Spleen (tissue), 7 donors: Measurements from ENCODE around the gene HIGD1A.
A peak's percentile ranks its signal among the peaks of the same experiment; 100 is the strongest.

Experiments
- POLR2A ChIP-seq, 3 donors: fragments of 450-650 bp; IDR thresholded peaks; one replicate each; pipeline ENCODE4 v1.5.1; 2017; ENCODE audit warnings: antibody characterized with exemption in 3 of 3, mild to moderate bottlenecking in 1 of 3
- POLR2AphosphoS5 ChIP-seq, 3 donors: sonication (generic); formaldehyde crosslinking; IDR thresholded peaks; one replicate each; pipeline ENCODE4 v1.5.1; 2017; ENCODE audit warnings: antibody characterized with exemption in 3 of 3
- TF ChIP-seq, protein P1 (sequence below), 11 experiments: fragments of 200-600 bp in 7 of 11; fragments of 450-650 bp in 4 of 11; sonication (generic) in 4 of 11; IDR thresholded peaks in 8 of 11; conservative IDR thresholded peaks in 3 of 11; 1 replicate in 7 of 11; 2 replicates in 4 of 11; pipeline versions ENCODE4 v1.4.0 to v1.8.0; 2016 to 2021; ENCODE audit warnings: antibody characterized with exemption in 11 of 11, inconsistent platforms in 4 of 11, mild to moderate bottlenecking in 1 of 11
- donor health status: DM: no; HTN: no; CAD: no; lungs with moderate emphysema.
- donor health status: DM: no; HTN: no; CAD: no.
- donor health status: DM: no; HTN: no; CAD: no.

DNA sequence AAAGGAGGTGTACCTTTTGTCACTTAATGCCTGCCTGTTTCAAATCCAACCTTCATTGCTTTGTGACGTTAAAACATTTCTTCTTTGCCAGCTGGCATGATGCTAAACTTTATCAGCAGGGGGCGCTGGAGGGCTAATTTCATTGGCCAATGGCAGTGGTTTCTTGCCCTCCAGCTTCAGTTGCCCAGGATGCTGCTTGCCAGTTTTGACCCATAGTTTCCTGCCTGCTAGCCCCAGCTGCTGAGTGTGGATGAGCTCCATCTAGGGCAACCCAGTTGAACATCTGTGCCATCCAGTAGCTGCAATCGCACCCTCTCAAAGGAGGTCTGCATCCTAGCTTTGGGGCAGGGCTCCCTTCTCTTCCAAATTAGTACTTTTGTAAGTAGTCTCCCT lies 27.0 kb upstream of the HIGD1A start:
- TF ChIP-seq, protein P1, sequence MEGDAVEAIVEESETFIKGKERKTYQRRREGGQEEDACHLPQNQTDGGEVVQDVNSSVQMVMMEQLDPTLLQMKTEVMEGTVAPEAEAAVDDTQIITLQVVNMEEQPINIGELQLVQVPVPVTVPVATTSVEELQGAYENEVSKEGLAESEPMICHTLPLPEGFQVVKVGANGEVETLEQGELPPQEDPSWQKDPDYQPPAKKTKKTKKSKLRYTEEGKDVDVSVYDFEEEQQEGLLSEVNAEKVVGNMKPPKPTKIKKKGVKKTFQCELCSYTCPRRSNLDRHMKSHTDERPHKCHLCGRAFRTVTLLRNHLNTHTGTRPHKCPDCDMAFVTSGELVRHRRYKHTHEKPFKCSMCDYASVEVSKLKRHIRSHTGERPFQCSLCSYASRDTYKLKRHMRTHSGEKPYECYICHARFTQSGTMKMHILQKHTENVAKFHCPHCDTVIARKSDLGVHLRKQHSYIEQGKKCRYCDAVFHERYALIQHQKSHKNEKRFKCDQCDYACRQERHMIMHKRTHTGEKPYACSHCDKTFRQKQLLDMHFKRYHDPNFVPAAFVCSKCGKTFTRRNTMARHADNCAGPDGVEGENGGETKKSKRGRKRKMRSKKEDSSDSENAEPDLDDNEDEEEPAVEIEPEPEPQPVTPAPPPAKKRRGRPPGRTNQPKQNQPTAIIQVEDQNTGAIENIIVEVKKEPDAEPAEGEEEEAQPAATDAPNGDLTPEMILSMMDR (IDR thresholded peaks at IDR 0.05 in 8 of 11, conservative IDR thresholded peaks at IDR 0.05 in 3 of 11): peak; percentile 63 to 91 (median 87)
- no peak for TF ChIP-seq POLR2AphosphoS5 (IDR thresholded peaks at IDR 0.05)
- TF ChIP-seq POLR2A (IDR thresholded peaks at IDR 0.05): no peak
